ENCODE data around the gene SRGAP3.

Gene SRGAP3

GRCh38 chr3:9102240-9102981 lies 147.0 kb downstream of the SRGAP3 start:
- H3K27ac ChIP-seq: no peak overlapping the region
- peak; percentile 14; the same call in 1 of the 2 replicates for TF ChIP-seq CTCF (IDR thresholded peaks at IDR 0.05)
- TF ChIP-seq ZFX (IDR thresholded peaks at IDR 0.05; ENCODE audit: borderline replicate concordance): no peak

GRCh38 chr3:9101286-9101685 lies 148.2 kb downstream of the SRGAP3 start:
- no peak for TF ChIP-seq ZFX (IDR thresholded peaks at IDR 0.05; ENCODE audit: borderline replicate concordance)
- no peak overlapping the region for H3K27ac ChIP-seq

- no peak overlapping the region for H3K27ac ChIP-seq
- TF ChIP-seq ZFX (IDR thresholded peaks at IDR 0.05; ENCODE audit: borderline replicate concordance) (no peak), CTCF (IDR thresholded peaks at IDR 0.05) (no peak)
Observed at GRCh38 chr3:9100513-9100894, 148.9 kb downstream of the SRGAP3 start.

DNA sequence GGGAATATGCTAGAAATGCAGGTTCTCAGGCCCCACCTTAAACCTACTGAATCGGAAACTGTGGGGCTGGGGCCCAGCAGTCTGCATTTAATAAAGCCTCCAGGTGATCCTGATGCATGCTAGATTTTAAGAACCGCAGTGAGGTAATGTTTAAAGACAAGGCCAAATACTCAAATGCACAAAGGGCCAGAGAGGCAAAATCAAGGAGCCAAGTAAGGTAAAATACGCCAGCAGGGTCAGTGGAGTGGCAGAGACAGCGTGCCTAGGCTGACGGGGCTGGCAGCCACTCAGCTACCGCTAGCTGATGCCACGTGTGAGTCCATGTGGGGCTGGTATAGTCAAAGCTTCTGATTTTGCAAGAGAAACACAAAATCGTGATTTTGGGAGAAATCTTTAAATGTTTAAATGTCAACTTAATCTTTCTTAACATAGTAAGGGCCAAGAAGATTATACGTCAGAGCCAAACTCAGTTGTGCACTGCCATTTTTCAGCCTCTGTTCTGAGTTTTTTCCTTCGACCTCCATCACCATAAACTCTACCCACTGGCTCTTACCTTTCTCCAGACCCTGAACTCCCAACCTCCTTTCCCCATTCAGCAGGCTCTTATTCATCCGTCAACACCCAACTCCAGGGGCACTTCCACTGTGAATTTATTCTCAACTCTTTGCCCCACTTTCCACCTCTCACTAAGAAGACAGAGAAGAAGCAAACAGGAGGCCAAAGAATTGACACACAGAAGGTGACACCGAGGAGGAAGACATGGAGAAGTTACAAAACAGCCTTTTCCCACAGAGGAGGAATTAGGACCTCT lies 149.5 kb downstream of the SRGAP3 start:
- H3K27ac ChIP-seq: no peak overlapping the region
- TF ChIP-seq CTCF (IDR thresholded peaks at IDR 0.05): no peak
- TF ChIP-seq ZFX (IDR thresholded peaks at IDR 0.05; ENCODE audit: borderline replicate concordance): no peak

DNA sequence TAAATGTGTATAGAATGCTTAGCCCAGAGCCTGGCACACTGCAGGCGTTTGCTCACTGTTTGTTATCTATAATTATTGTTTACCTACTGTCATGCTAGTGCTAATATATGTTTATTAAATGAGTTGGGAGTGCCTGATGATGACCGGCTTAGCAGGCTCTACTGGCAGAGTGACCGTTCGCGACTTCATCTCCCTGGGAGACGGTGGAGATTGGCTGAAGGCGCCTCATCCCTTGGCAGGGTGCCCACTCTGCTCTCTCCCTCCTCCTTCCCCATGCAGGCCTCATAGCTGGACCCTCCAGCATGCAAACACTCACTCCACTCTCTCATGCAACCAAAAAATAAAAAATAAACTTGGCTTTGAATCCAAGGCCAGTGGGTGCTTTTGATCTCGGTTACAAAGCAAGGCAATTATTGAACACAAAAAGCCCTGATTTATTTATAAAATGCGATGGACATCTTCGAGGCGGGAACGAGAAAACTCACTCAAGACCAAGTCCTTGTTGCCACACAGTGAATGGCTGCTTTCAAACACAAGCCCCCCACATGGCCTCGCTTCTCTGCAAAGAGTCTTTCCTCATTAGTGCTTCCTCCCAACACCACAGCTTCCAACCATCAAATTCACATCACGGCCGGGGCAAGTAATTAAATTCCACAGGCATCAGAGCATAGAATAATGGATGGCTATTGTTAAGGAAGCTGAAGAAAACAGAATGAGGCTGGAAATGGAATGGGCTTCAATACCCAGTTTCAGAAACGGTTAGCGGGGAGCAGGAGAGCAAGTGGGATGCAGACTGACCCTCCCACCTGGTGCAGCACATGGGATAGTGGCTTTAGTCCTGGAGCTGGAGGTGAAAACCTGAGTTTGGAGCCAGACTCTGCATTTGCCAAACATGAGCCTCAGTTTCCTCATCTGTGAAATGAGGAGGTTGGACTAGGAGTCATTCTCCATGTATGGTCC lies 150.4 kb downstream of the SRGAP3 start:
- no peak overlapping the region for H3K27ac ChIP-seq
- TF ChIP-seq ZFX (IDR thresholded peaks at IDR 0.05; ENCODE audit: borderline replicate concordance): no peak
- no peak for TF ChIP-seq CTCF (IDR thresholded peaks at IDR 0.05)

DNA sequence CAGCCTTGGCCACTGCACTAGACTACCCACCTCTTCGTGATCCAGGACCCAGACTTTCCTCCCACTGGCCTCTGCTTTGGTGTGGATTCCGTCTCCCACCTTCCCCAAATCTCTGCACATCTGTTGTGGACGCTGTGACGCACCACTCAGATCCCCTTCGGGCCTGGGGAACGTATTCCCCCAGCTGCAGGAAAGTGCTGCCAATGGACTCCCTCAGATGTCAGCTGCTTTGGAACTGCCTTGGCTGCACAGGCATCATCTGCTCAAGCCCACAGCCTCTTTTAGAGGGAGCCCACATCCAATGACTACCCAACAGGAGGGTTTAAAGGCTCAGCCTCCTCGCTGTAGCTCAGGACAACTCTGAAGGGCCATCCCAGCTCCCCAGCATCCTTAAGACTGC lies 152.0 kb downstream of the SRGAP3 start:
- H3K27ac ChIP-seq: no peak overlapping the region
- TF ChIP-seq CTCF (IDR thresholded peaks at IDR 0.05): no peak
- TF ChIP-seq ZFX (IDR thresholded peaks at IDR 0.05; ENCODE audit: borderline replicate concordance): no peak

- no peak overlapping the region for H3K27ac ChIP-seq
- TF ChIP-seq ZFX (IDR thresholded peaks at IDR 0.05; ENCODE audit: borderline replicate concordance) (no peak), CTCF (IDR thresholded peaks at IDR 0.05) (no peak)
Observed at GRCh38 chr3:9091486-9092235, 157.8 kb downstream of the SRGAP3 start.
